Esophagus squamous epithelium (tissue), 4 donors: ENCODE results near the gene KLRB1.

Experiments used
- CTCF ChIP-seq, 6 experiments: fragments of 450-650 bp in 4 of 6; fragments of 200-600 bp in 2 of 6; sonication (generic) in 2 of 6; IDR thresholded peaks; one replicate each; pipeline ENCODE4 v1.5.1; 2016 to 2019; ENCODE audit warnings: antibody characterized with exemption in 6 of 6, mild to moderate bottlenecking in 4 of 6, moderate library complexity in 4 of 6
- POLR2A ChIP-seq, 4 donors: fragments of 450-650 bp; IDR thresholded peaks; one replicate each; pipeline ENCODE4 v1.6.1; 2017; ENCODE audit warnings: antibody characterized with exemption in 4 of 4, mild to moderate bottlenecking in 4 of 4, moderate library complexity in 3 of 4

- no peak for TF ChIP-seq POLR2A (IDR thresholded peaks at IDR 0.05)
- TF ChIP-seq CTCF (IDR thresholded peaks at IDR 0.05) = no peak
Observed at GRCh38 chr12:9648701-9649531, 41.2 kb upstream of the KLRB1 start.
